Activated CD8-positive, alpha-beta memory T cell treated with anti-CD3 and anti-CD28 coated beads, Interleukin-2, amount 50 U/mL, for 24 hours (primary cell): ENCODE results near the gene C2CD4B.

ENCODE experiments used
- DNase-seq: peaks from one replicate; pipeline ENCODE4 v3.0.0-alpha.2; 2020; ENCODE audit errors: extremely low read depth

C2CD4B gene

GRCh38 chr15:62149729-62150128 is 15.4 kb downstream of the C2CD4B start:
- no peak for DNase-seq

GRCh38 chr15:62147551-62147950 is 17.5 kb downstream of the C2CD4B start:
- no peak for DNase-seq

GRCh38 chr15:62147149-62147548 is 17.9 kb downstream of the C2CD4B start:
- DNase-seq: no peak

GRCh38 chr15:62145015-62145735 is 19.9 kb downstream of the C2CD4B start:
- no peak for DNase-seq

GRCh38 chr15:62142736-62143135 is 22.3 kb downstream of the C2CD4B start:
- DNase-seq: no peak

- DNase-seq: no peak
Observed at GRCh38 chr15:62141643-62142588, 23.2 kb downstream of the C2CD4B start.

GRCh38 chr15:62141200-62141599 is 23.9 kb downstream of the C2CD4B start:
- DNase-seq: no peak

- DNase-seq: no peak
Observed at GRCh38 chr15:62138124-62138523, 27.0 kb downstream of the C2CD4B start.

GRCh38 chr15:62136911-62137865 is 27.9 kb downstream of the C2CD4B start:
- no peak for DNase-seq

- no peak for DNase-seq
Observed at GRCh38 chr15:62135532-62136134, 29.5 kb downstream of the C2CD4B start.

GRCh38 chr15:62133141-62133540 is 31.9 kb downstream of the C2CD4B start:
- no peak for DNase-seq

- DNase-seq: no peak
Observed at GRCh38 chr15:62128916-62129315, 36.2 kb downstream of the C2CD4B start.

- no peak for DNase-seq
Observed at GRCh38 chr15:62126364-62126763, 38.7 kb downstream of the C2CD4B start.

- DNase-seq: no peak
Observed at GRCh38 chr15:62125773-62126172, 39.3 kb downstream of the C2CD4B start.

GRCh38 chr15:62124973-62125303 is 40.1 kb downstream of the C2CD4B start:
- no peak for DNase-seq

GRCh38 chr15:62124176-62124972 is 40.7 kb downstream of the C2CD4B start:
- DNase-seq: no peak

- no peak for DNase-seq
Observed at GRCh38 chr15:62122249-62122648, 42.8 kb downstream of the C2CD4B start.

GRCh38 chr15:62121273-62122015 is 43.6 kb downstream of the C2CD4B start:
- no peak for DNase-seq

GRCh38 chr15:62120776-62121175 is 44.3 kb downstream of the C2CD4B start:
- no peak for DNase-seq

GRCh38 chr15:62119874-62120273 is 45.2 kb downstream of the C2CD4B start:
- no peak for DNase-seq
